Calu3 (cell line): ENCODE results near the gene NDUFS5. TPM values are rescaled to one million over a fixed set of nuclear protein-coding genes. Genes with fewer than 3 reads are reported as not detected.

Experiments
- BruUV-seq: library from RNA; stranded (reverse); fragments of 400-500 nt; replicated peaks from 2 replicates; lab custom pipeline; 2021; lab: Mats Ljungman, UMichigan
- CTCF ChIA-PET: fragments of 300-600 bp; sonication (Branson Sonifier 250); formaldehyde crosslinking; loops from one replicate; lab custom pipeline; 2022; ENCODE audit warnings: antibody characterized with exemption; lab: Charles Lee
- DNase-seq: peaks from one replicate; pipeline ENCODE4 v3.0.0; 2022
- H3K27ac Mint-ChIP-seq: one replicate; pipeline ENCODE4 v1.8.0; 2022; ENCODE audit warnings: mixed read lengths; ENCODE audit not compliant: unreplicated experiment
- H3K27me3 Mint-ChIP-seq: one replicate; pipeline ENCODE4 v1.8.0; 2022; ENCODE audit warnings: mixed read lengths; ENCODE audit not compliant: unreplicated experiment
- H3K36me3 Mint-ChIP-seq: one replicate; pipeline ENCODE4 v1.8.0; 2022; ENCODE audit warnings: mild to moderate bottlenecking, moderate library complexity, mixed read lengths; ENCODE audit not compliant: insufficient read depth, unreplicated experiment
- H3K4me1 Mint-ChIP-seq: one replicate; pipeline ENCODE4 v1.8.0; 2022; ENCODE audit warnings: mild to moderate bottlenecking, low read depth, mixed read lengths; ENCODE audit not compliant: unreplicated experiment
- H3K4me3 Mint-ChIP-seq: one replicate; pipeline ENCODE4 v1.8.0; 2022; ENCODE audit warnings: mild to moderate bottlenecking, low read depth, moderate library complexity, mixed read lengths; ENCODE audit not compliant: unreplicated experiment
- H3K9me3 Mint-ChIP-seq: one replicate; pipeline ENCODE4 v1.8.0; 2022; ENCODE audit warnings: low read depth, mixed read lengths; ENCODE audit not compliant: unreplicated experiment
- intact Hi-C: fragments of 100-400 bp; cut with micrococcal nuclease; formaldehyde crosslinking; loops from one replicate; pipeline ENCODE4 v1.10.0; 2022; ENCODE audit not compliant: unreplicated experiment
- total RNA-seq: library from RNA; stranded (reverse); gene quantifications from 2 replicates; pipeline ENCODE4 v1.2.3, GENCODE V29; 2022
- TF ChIP-seq, protein P1 (sequence below): fragments of 200-600 bp; IDR thresholded peaks from one replicate; pipeline ENCODE4 v1.8.0; 2022; ENCODE audit warnings: antibody characterized with exemption; ENCODE audit not compliant: unreplicated experiment

Gene NDUFS5
- total RNA-seq, 1 experiment from 2014 or later = 170 TPM

GRCh38 chr1:39044762-39045161 is 18.6 kb downstream of the NDUFS5 start:
- BruUV-seq = no TSS peak
- no peaks in the 10 kb centered on the region for H3K27me3 Mint-ChIP-seq
- no peak overlapping the region for H3K27ac Mint-ChIP-seq
- no peaks in the 10 kb centered on the region for H3K4me1 Mint-ChIP-seq
- TF ChIP-seq, protein P1, sequence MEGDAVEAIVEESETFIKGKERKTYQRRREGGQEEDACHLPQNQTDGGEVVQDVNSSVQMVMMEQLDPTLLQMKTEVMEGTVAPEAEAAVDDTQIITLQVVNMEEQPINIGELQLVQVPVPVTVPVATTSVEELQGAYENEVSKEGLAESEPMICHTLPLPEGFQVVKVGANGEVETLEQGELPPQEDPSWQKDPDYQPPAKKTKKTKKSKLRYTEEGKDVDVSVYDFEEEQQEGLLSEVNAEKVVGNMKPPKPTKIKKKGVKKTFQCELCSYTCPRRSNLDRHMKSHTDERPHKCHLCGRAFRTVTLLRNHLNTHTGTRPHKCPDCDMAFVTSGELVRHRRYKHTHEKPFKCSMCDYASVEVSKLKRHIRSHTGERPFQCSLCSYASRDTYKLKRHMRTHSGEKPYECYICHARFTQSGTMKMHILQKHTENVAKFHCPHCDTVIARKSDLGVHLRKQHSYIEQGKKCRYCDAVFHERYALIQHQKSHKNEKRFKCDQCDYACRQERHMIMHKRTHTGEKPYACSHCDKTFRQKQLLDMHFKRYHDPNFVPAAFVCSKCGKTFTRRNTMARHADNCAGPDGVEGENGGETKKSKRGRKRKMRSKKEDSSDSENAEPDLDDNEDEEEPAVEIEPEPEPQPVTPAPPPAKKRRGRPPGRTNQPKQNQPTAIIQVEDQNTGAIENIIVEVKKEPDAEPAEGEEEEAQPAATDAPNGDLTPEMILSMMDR = no peak
- H3K9me3 Mint-ChIP-seq = no peaks in the 10 kb centered on the region
- no peak overlapping the region for H3K4me3 Mint-ChIP-seq
- DNase-seq = no peak
- H3K36me3 Mint-ChIP-seq = no peaks in the 10 kb centered on the region
- CTCF ChIA-PET = no interaction called here
- intact Hi-C loops = no loop called here

DNA sequence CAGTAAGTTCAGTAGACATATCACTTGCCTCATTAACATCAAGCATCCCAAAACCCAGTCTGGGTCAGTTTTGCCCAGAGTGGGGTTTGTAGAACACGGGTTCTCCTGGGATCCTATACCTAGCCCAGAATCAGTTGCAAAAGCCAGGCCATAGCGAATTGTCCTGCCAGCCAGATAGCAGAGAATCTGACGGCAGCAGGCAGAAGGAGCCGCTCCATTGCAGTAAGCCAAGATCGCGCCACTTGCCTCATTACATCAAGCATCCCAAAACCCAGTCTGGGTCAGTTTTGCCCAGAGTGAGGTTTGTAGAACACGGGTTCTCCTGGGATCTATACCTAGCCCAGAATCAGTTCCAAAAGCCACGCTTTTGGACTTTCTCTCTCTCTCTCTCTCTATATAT is 19.1 kb downstream of the NDUFS5 start:
- H3K4me3 Mint-ChIP-seq = no peak overlapping the region
- no peaks in the 10 kb centered on the region for H3K36me3 Mint-ChIP-seq
- no peaks in the 10 kb centered on the region for H3K27me3 Mint-ChIP-seq
- TF ChIP-seq, protein P1 = no peak
- intact Hi-C loops = no loop called here
- no peaks in the 10 kb centered on the region for H3K4me1 Mint-ChIP-seq
- no peak overlapping the region for H3K27ac Mint-ChIP-seq
- CTCF ChIA-PET = no interaction called here
- no peaks in the 10 kb centered on the region for H3K9me3 Mint-ChIP-seq
- BruUV-seq = no TSS peak
- DNase-seq = no peak

DNA sequence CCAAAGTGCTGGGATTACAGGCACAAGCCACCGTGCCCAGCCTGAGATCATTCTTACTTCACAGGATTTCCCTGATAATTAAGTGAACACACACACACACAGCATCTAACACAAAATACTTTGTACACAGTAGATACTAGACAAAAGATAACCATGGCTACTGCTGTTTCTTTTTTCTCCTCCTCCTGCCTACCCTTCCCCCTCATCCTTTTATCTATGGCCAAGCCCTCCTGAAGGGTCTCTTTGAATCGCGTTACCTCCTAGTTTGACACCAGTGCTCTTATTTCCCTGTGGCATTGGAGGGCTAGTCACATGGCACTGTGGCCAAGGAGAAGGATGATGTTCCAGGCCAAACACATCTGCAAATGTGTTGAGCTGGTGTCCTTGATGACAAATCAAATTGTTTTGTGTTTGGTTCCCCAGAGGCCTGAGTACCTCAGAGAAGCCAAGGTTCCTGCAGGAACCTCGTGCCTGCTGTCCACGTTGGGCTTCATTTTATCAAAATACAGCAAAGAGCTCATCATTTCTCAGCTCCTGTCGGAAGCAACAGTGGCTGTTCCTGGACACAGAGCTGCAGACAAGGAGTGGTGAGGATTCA is 20.6 kb downstream of the NDUFS5 start:
- no peaks in the 10 kb centered on the region for H3K36me3 Mint-ChIP-seq
- no peak for DNase-seq
- TF ChIP-seq, protein P1 = no peak
- H3K27me3 Mint-ChIP-seq = no peaks in the 10 kb centered on the region
- no peak overlapping the region for H3K4me3 Mint-ChIP-seq
- BruUV-seq = no TSS peak
- CTCF ChIA-PET = interaction anchor here (0.6 kb wide), 1 partner anchor 14 kb away, joined by 5 read pairs; no protein-coding TSS in a partner anchor
- no peak overlapping the region for H3K27ac Mint-ChIP-seq
- no peaks in the 10 kb centered on the region for H3K4me1 Mint-ChIP-seq
- intact Hi-C loops = no loop called here
- H3K9me3 Mint-ChIP-seq = no peaks in the 10 kb centered on the region

DNA sequence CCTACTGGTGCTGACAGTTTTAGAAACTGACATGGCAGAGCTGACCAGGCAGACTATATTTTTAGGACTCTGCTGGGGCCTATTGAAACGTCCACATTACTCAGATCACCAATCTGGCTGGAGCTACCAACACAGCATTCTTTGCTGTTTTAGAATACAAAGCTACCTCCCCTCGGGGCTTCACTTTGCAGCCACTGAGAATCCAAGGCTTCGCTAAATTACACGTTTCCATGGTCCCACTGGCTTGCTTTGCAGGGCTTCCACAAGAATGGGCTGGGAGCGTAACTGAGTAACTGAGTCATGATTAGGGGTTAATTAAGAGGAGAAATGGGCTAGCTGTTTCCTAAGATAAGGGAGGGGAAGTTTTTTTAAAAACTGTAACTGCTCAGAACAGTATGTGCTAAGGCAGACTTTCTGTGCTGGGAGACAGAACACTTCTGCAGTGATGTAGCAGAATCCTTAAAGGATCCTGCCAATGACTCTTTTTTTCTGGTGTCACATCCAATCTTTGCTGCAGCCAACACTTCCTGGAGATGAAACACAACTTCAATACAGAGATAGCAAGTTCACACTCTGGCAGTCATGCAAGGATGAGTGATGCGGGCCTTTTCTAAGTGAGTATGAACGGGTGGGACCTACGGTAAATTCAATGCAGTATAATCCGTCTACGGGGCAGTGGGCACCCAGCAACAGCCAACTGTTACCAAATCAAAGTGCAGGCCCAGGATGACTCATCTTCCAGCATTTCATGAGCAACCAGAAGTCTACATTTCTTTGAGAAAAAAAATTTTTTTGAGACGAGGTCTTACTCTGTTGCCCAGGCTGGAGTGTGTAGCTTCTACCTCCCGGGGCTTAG is 21.5 kb downstream of the NDUFS5 start:
- intact Hi-C loops = no loop called here
- H3K27ac Mint-ChIP-seq = no peak overlapping the region
- no peak overlapping the region for H3K4me3 Mint-ChIP-seq

More for the DNA sequence above, 21.5 kb downstream of the NDUFS5 start:
- no TSS peak for BruUV-seq
- no peaks in the 10 kb centered on the region for H3K36me3 Mint-ChIP-seq
- H3K27me3 Mint-ChIP-seq = no peaks in the 10 kb centered on the region
- DNase-seq = no peak
- no peaks in the 10 kb centered on the region for H3K9me3 Mint-ChIP-seq
- H3K4me1 Mint-ChIP-seq = no peaks in the 10 kb centered on the region
- TF ChIP-seq, protein P1 = no peak
- CTCF ChIA-PET = interaction anchor here (0.6 kb wide), 1 partner anchor 13 kb away, joined by 5 read pairs; no protein-coding TSS in a partner anchor
